Body of pancreas (tissue), 4 donors: ENCODE measurements around the gene NBPF12.
"Not testable (repeated sequence)": the region's sequence is repeated elsewhere in the genome, so short reads cannot be mapped to it uniquely, and the experiment has no call there.

Experiments
- CTCF ChIP-seq, 7 experiments: fragments of 450-650 bp in 4 of 7; fragments of 200-600 bp in 3 of 7; sonication (generic) in 3 of 7; IDR thresholded peaks; one replicate each; pipeline ENCODE4 v1.5.1; 2016 to 2019; ENCODE audit warnings: antibody characterized with exemption in 7 of 7
- POLR2A ChIP-seq, 3 donors: fragments of 450-650 bp; IDR thresholded peaks; one replicate each; pipeline ENCODE4 v1.6.1; 2016; ENCODE audit warnings: antibody characterized with exemption in 3 of 3, mild to moderate bottlenecking in 2 of 3

- TF ChIP-seq CTCF, POLR2A (IDR thresholded peaks at IDR 0.05): not testable (repeated sequence)
These were observed 5.3 kb downstream of the NBPF12 start for GRCh38 chr1:146943342-146943886.
